PC-3 (cell line): Measurements from ENCODE around the gene UBXN4. TPM values are rescaled to one million over a fixed set of nuclear protein-coding genes. Genes with fewer than 3 reads are reported as not detected.

Experiments
- ATAC-seq: fragments of 200-7000 bp; cut with Tn5 transposase; 2 replicates; pipeline ENCODE4 v1.9.1; 2020; ENCODE audit warnings: mild to moderate bottlenecking, moderate library complexity
- BruUV-seq: library from RNA; stranded (reverse); fragments of 400-500 nt; replicated peaks from 2 replicates; lab custom pipeline; 2021; lab: Mats Ljungman, UMichigan
- CTCF ChIA-PET: fragments of 300-600 bp; sonication (Branson Sonifier 250); formaldehyde crosslinking; loops from one replicate; lab custom pipeline; 2022; ENCODE audit warnings: antibody characterized with exemption; lab: Charles Lee
- POLR2A ChIA-PET: fragments of 300-600 bp; sonication (Branson Sonifier 250); formaldehyde crosslinking; loops from one replicate; lab custom pipeline; 2022; ENCODE audit warnings: antibody characterized with exemption; ENCODE audit not compliant: unreplicated experiment; lab: Charles Lee
- DNase-seq: peaks from one replicate; pipeline ENCODE4 v3.0.0-alpha.2; 2015
- H2AFZ ChIP-seq: fragments of 300-600 bp; sonication (generic); 2 replicates; pipeline ENCODE4 v1.6.0; 2016; ENCODE audit warnings: antibody characterized with exemption, low read length
- H3F3A ChIP-seq: fragments of 300-600 bp; sonication (generic); one replicate; pipeline ENCODE4 v1.6.0; 2017; ENCODE audit warnings: antibody characterized with exemption, low read length, control low read depth, mild to moderate bottlenecking; ENCODE audit not compliant: unreplicated experiment
- H3K27ac ChIP-seq: fragments of 300-600 bp; sonication (generic); 2 replicates; pipeline ENCODE4 v1.5.1; 2016; ENCODE audit warnings: mild to moderate bottlenecking, low read length
- H3K27me3 ChIP-seq: fragments of 300-600 bp; sonication (generic); 2 replicates; pipeline ENCODE4 v1.6.1; 2016; ENCODE audit warnings: low read length, mixed read lengths
- H3K36me3 ChIP-seq: fragments of 300-600 bp; sonication (generic); 2 replicates; pipeline ENCODE4 v1.6.1; 2016; ENCODE audit warnings: low read depth, mixed run types, low read length, mixed read lengths
- H3K4me1 ChIP-seq: fragments of 300-600 bp; sonication (generic); 2 replicates; pipeline ENCODE4 v1.5.1; 2016; ENCODE audit warnings: low read length; ENCODE audit not compliant: insufficient read depth
- H3K4me2 ChIP-seq: fragments of 300-600 bp; sonication (generic); 2 replicates; pipeline ENCODE4 v1.6.0; 2016; ENCODE audit warnings: low read length
- H3K4me3 ChIP-seq: fragments of 300-600 bp; sonication (generic); 2 replicates; pipeline ENCODE4 v1.5.1; 2016; ENCODE audit warnings: mild to moderate bottlenecking, low read length, mixed read lengths
- H3K79me2 ChIP-seq: fragments of 300-600 bp; sonication (generic); 2 replicates; pipeline ENCODE4 v1.6.1; 2017; ENCODE audit warnings: low read length, mixed read lengths
- H3K9ac ChIP-seq: fragments of 300-600 bp; sonication (generic); 2 replicates; pipeline ENCODE4 v1.6.0; 2016; ENCODE audit warnings: mild to moderate bottlenecking, low read length
- H3K9me2 ChIP-seq: fragments of 300-600 bp; sonication (generic); replicated peaks from 2 replicates; pipeline ENCODE4 v1.6.1; 2016; ENCODE audit warnings: mixed run types, low read length, mixed read lengths
- H3K9me3 ChIP-seq: fragments of 300-600 bp; sonication (generic); 2 replicates; pipeline ENCODE4 v1.6.1; 2016; ENCODE audit warnings: low read length, mixed read lengths
- H4K20me1 ChIP-seq: fragments of 300-600 bp; sonication (generic); 2 replicates; pipeline ENCODE4 v1.6.1; 2016; ENCODE audit warnings: low read length, mixed read lengths
- CTCF ChIP-seq: fragments of 300-600 bp; sonication (generic); conservative IDR thresholded peaks from 2 replicates; pipeline ENCODE4 v1.5.1; 2017; ENCODE audit warnings: antibody characterized with exemption, low read depth, mild to moderate bottlenecking, low read length
- EZH2 ChIP-seq: fragments of 300-600 bp; sonication (generic); IDR thresholded peaks from one replicate; pipeline ENCODE4 v1.6.1; 2017; ENCODE audit warnings: antibody characterized with exemption, mild to moderate bottlenecking, low read length; ENCODE audit not compliant: unreplicated experiment
- EZH2phosphoT487 ChIP-seq: fragments of 300-600 bp; sonication (generic); IDR thresholded peaks from 2 replicates; pipeline ENCODE4 v1.6.1; 2018; ENCODE audit warnings: mild to moderate bottlenecking, antibody characterized with exemption, low read length, borderline replicate concordance
- intact Hi-C: fragments of 100-400 bp; cut with micrococcal nuclease; formaldehyde crosslinking; loops from 2 replicates; pipeline ENCODE4 v1.9.0; 2023
- total RNA-seq: library from RNA; depleted of rRNA; stranded (reverse); fragments of >200 nt; gene quantifications from 2 replicates; pipeline ENCODE4 v1.2.3, GENCODE V29; 2014

Gene UBXN4
- total RNA-seq, 1 experiment from 2014 or later = 38.3 TPM

GRCh38 chr2:135742325-135742757 lies 686 bp downstream of the UBXN4 start:
- ChIA-PET POLR2A (no interaction called here), CTCF (no interaction called here)
- DNase-seq (peak; percentile 47), ATAC-seq (peak; percentile 13)
- peaks cover 32% of the 10 kb centered on the region for H4K20me1 ChIP-seq
- H3K4me1 ChIP-seq = peaks cover 18% of the 10 kb centered on the region
- peaks cover under 1% of the 10 kb centered on the region; the same call in 1 of the 2 replicates for H3K36me3 ChIP-seq
- H3K79me2 ChIP-seq = peaks cover 57% of the 10 kb centered on the region
- BruUV-seq = no TSS peak
- no peaks in the 10 kb centered on the region for H3K27me3 ChIP-seq
- no peaks in the 10 kb centered on the region for H3K9me3 ChIP-seq
- intact Hi-C loops = no loop called here
- peak overlapping the region; percentile 80 for H2AFZ ChIP-seq
- TF ChIP-seq CTCF = no peak
- no peak for TF ChIP-seq EZH2
- TF ChIP-seq EZH2phosphoT487 = no peak
- no peaks in the 10 kb centered on the region for H3F3A ChIP-seq
- H3K4me3 ChIP-seq = peak overlapping the region; percentile 92
- no peaks in the 10 kb centered on the region for H3K9me2 ChIP-seq
- peak overlapping the region; percentile 67 for H3K27ac ChIP-seq
- peak overlapping the region; percentile 92 for H3K4me2 ChIP-seq
- H3K9ac ChIP-seq = peak overlapping the region; percentile 96

GRCh38 chr2:135743860-135744259 lies 2.2 kb downstream of the UBXN4 start:
- H3K4me1 ChIP-seq = peaks cover 18% of the 10 kb centered on the region
- TF ChIP-seq EZH2phosphoT487 (no peak), CTCF (no peak), EZH2 (no peak)
- ChIA-PET CTCF (interaction anchor here (1.1 kb wide), 1 partner anchor 54 kb away, joined by 4 read pairs; no protein-coding TSS in a partner anchor), POLR2A (interaction anchor here (0.6 kb wide), 1 partner anchor 131 kb away, joined by 4 read pairs; no protein-coding TSS in a partner anchor)
- DNase-seq (no peak), ATAC-seq (no peak)
- H4K20me1 ChIP-seq = peaks cover 32% of the 10 kb centered on the region
- no peaks in the 10 kb centered on the region for H3F3A ChIP-seq
- H3K9me2 ChIP-seq = no peaks in the 10 kb centered on the region
- peak overlapping the region; percentile 92 for H3K4me3 ChIP-seq
- H3K36me3 ChIP-seq = peaks cover 9% of the 10 kb centered on the region; the same call in 1 of the 2 replicates
- BruUV-seq = no TSS peak
- peak overlapping the region; percentile 96; the same call in 1 of the 2 replicates for H3K9ac ChIP-seq
- H3K4me2 ChIP-seq = peak overlapping the region; percentile 92
- no peak overlapping the region for H2AFZ ChIP-seq
- H3K27ac ChIP-seq = no peak overlapping the region
- peaks cover 65% of the 10 kb centered on the region for H3K79me2 ChIP-seq
- no peaks in the 10 kb centered on the region for H3K9me3 ChIP-seq
- no peaks in the 10 kb centered on the region for H3K27me3 ChIP-seq
- intact Hi-C loops = no loop called here

- ChIA-PET CTCF (interaction anchor here (0.5 to 1.3 kb wide), 2 partner anchors 53 to 1859 kb away, joined by 3 read pairs; no protein-coding TSS in a partner anchor), POLR2A (no interaction called here)
- BruUV-seq = no TSS peak
- no peak overlapping the region for H3K4me3 ChIP-seq
- H3K79me2 ChIP-seq = peaks cover 67% of the 10 kb centered on the region
- no peaks in the 10 kb centered on the region for H3K9me3 ChIP-seq
- no peaks in the 10 kb centered on the region for H3F3A ChIP-seq
- H3K9ac ChIP-seq = no peak overlapping the region
- peak overlapping the region; percentile 92 for H3K4me2 ChIP-seq
- H3K9me2 ChIP-seq = no peaks in the 10 kb centered on the region
- H4K20me1 ChIP-seq = peaks cover 35% of the 10 kb centered on the region
- ATAC-seq (no peak), DNase-seq (peak; percentile 62)
- no peaks in the 10 kb centered on the region for H3K27me3 ChIP-seq
- TF ChIP-seq CTCF (peak; percentile 55), EZH2 (no peak), EZH2phosphoT487 (no peak)
- peaks cover 18% of the 10 kb centered on the region for H3K4me1 ChIP-seq
- no peak overlapping the region for H3K27ac ChIP-seq
- peaks cover 11% of the 10 kb centered on the region; the same call in 1 of the 2 replicates for H3K36me3 ChIP-seq
- intact Hi-C loops = no loop called here
- H2AFZ ChIP-seq = no peak overlapping the region
Observed at GRCh38 chr2:135744760-135745314, 3.2 kb downstream of the UBXN4 start.
